Neural crest cell (in vitro differentiated cells): ENCODE results near the gene EIF4G3. TPM values are rescaled to one million over a fixed set of nuclear protein-coding genes. Genes with fewer than 3 reads are reported as not detected.
A peak's percentile ranks its signal among the peaks of the same experiment; 100 is the strongest.

Experiments used
- DNase-seq: peaks from one replicate; pipeline ENCODE4 v3.0.0; 2021; ENCODE audit warnings: low read depth, mixed read lengths, low spot score
- H3K27ac Mint-ChIP-seq: one replicate; pipeline ENCODE4 v1.8.0; 2021; ENCODE audit warnings: mild to moderate bottlenecking, mixed read lengths; ENCODE audit not compliant: unreplicated experiment
- H3K27me3 Mint-ChIP-seq: 2 replicates; pipeline ENCODE4 v1.8.0; 2021; ENCODE audit warnings: low read depth, mild to moderate bottlenecking, mixed read lengths
- H3K36me3 Mint-ChIP-seq: 2 replicates; pipeline ENCODE4 v1.8.0; 2021; ENCODE audit warnings: low read depth, mild to moderate bottlenecking, mixed read lengths
- H3K4me1 Mint-ChIP-seq: 2 replicates; pipeline ENCODE4 v1.8.0; 2021; ENCODE audit warnings: mixed read lengths
- H3K4me3 Mint-ChIP-seq: one replicate; pipeline ENCODE4 v1.8.0; 2021; ENCODE audit warnings: mild to moderate bottlenecking, mixed read lengths
- H3K9me3 Mint-ChIP-seq: 2 replicates; pipeline ENCODE4 v1.8.0; 2021; ENCODE audit warnings: mixed read lengths
- total RNA-seq: library from RNA; stranded (reverse); gene quantifications from 2 replicates; pipeline ENCODE4 v1.2.1, GENCODE V29; 2021
- TF ChIP-seq, protein P1 (sequence below): fragments of 200-600 bp; sonication (generic); conservative IDR thresholded peaks from 2 replicates; pipeline ENCODE4 v1.5.0; 2021; ENCODE audit warnings: antibody characterized with exemption, mild to moderate bottlenecking

Gene EIF4G3
- total RNA-seq, 1 donor from 2014 or later = 97.5 TPM

GRCh38 chr1:21021311-21021710 is 155.4 kb downstream of the EIF4G3 start:
- Mint-ChIP-seq H3K4me1 (peaks cover 16% of the 10 kb centered on the region), H3K9me3 (peaks cover 4% of the 10 kb centered on the region), H3K36me3 (peaks cover 18% of the 10 kb centered on the region), H3K27me3 (no peaks in the 10 kb centered on the region), H3K4me3 (no peak overlapping the region), H3K27ac (peak overlapping the region; percentile 38)
- TF ChIP-seq, protein P1, sequence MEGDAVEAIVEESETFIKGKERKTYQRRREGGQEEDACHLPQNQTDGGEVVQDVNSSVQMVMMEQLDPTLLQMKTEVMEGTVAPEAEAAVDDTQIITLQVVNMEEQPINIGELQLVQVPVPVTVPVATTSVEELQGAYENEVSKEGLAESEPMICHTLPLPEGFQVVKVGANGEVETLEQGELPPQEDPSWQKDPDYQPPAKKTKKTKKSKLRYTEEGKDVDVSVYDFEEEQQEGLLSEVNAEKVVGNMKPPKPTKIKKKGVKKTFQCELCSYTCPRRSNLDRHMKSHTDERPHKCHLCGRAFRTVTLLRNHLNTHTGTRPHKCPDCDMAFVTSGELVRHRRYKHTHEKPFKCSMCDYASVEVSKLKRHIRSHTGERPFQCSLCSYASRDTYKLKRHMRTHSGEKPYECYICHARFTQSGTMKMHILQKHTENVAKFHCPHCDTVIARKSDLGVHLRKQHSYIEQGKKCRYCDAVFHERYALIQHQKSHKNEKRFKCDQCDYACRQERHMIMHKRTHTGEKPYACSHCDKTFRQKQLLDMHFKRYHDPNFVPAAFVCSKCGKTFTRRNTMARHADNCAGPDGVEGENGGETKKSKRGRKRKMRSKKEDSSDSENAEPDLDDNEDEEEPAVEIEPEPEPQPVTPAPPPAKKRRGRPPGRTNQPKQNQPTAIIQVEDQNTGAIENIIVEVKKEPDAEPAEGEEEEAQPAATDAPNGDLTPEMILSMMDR = no peak
- DNase-seq = no peak

GRCh38 chr1:21020151-21020550 is 156.5 kb downstream of the EIF4G3 start:
- Mint-ChIP-seq H3K27me3 (no peaks in the 10 kb centered on the region), H3K4me1 (peaks cover 15% of the 10 kb centered on the region), H3K27ac (no peak overlapping the region), H3K4me3 (no peak overlapping the region), H3K36me3 (peaks cover 10% of the 10 kb centered on the region), H3K9me3 (peaks cover 4% of the 10 kb centered on the region)
- no peak for DNase-seq
- TF ChIP-seq, protein P1 = no peak

DNA sequence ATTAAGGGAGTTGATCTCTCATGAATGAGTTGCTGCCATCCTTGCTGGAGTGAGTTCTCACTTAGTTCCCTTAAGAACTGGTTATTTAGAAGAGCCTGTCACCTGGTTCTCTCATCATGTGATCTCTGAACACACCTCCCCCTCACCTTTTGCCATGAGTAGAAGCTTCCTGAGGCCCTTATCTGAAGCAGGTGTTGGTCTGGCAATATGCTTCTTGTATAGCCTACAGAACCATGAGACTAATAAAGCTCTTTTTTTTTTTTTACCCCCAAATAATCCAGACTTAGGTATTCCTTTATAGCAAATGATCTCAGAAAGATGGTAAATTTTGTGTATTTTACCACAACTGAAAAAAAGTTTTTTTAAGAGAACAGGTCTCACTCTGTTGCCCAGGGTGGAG is 158.0 kb downstream of the EIF4G3 start:
- no peaks in the 10 kb centered on the region for H3K27me3 Mint-ChIP-seq
- H3K4me1 Mint-ChIP-seq = peaks cover 18% of the 10 kb centered on the region
- no peak for DNase-seq
- H3K4me3 Mint-ChIP-seq = no peak overlapping the region
- TF ChIP-seq, protein P1 = no peak
- H3K36me3 Mint-ChIP-seq = peaks cover 6% of the 10 kb centered on the region
- H3K9me3 Mint-ChIP-seq = peaks cover 4% of the 10 kb centered on the region
- H3K27ac Mint-ChIP-seq = no peak overlapping the region

GRCh38 chr1:21013510-21013909 is 163.2 kb downstream of the EIF4G3 start:
- H3K4me1 Mint-ChIP-seq = peaks cover 21% of the 10 kb centered on the region
- H3K36me3 Mint-ChIP-seq = no peaks in the 10 kb centered on the region
- no peak for DNase-seq
- TF ChIP-seq, protein P1 = no peak
- peak overlapping the region; percentile 9 for H3K27ac Mint-ChIP-seq
- H3K27me3 Mint-ChIP-seq = no peaks in the 10 kb centered on the region
- no peak overlapping the region for H3K4me3 Mint-ChIP-seq
- peaks cover 3% of the 10 kb centered on the region for H3K9me3 Mint-ChIP-seq

GRCh38 chr1:21012937-21013336 is 163.8 kb downstream of the EIF4G3 start:
- Mint-ChIP-seq H3K9me3 (peaks cover 3% of the 10 kb centered on the region), H3K4me3 (no peak overlapping the region), H3K4me1 (peaks cover 21% of the 10 kb centered on the region), H3K27me3 (no peaks in the 10 kb centered on the region), H3K27ac (peak overlapping the region; percentile 46), H3K36me3 (no peaks in the 10 kb centered on the region)
- no peak for DNase-seq
- TF ChIP-seq, protein P1 = no peak

GRCh38 chr1:21007876-21008275 is 168.8 kb downstream of the EIF4G3 start:
- Mint-ChIP-seq H3K4me3 (no peak overlapping the region), H3K27ac (no peak overlapping the region), H3K36me3 (no peaks in the 10 kb centered on the region), H3K4me1 (peaks cover 12% of the 10 kb centered on the region), H3K27me3 (no peaks in the 10 kb centered on the region), H3K9me3 (no peaks in the 10 kb centered on the region)
- DNase-seq = no peak
- TF ChIP-seq, protein P1 = no peak
